Hematopoietic multipotent progenitor cell treated with erythropoietin and hydrocortisone succinate and interleukin-3 and kit ligand, for 4 days (in vitro differentiated cells): ENCODE measurements around the gene KIF20B.
A peak's percentile ranks its signal among the peaks of the same experiment; 100 is the strongest.
"Not testable (repeated sequence)": the region's sequence is repeated elsewhere in the genome, so short reads cannot be mapped to it uniquely, and the experiment has no call there.

Experiments used
- DNase-seq: peaks from one replicate; pipeline ENCODE4 v3.0.0-alpha.2; 2015

Gene KIF20B

GRCh38 chr10:89789188-89789877, 87.9 kb downstream of the KIF20B start:
- peak; percentile 49 for DNase-seq

- DNase-seq: no peak
Observed at GRCh38 chr10:89792187-89792586, 90.8 kb downstream of the KIF20B start.

DNA sequence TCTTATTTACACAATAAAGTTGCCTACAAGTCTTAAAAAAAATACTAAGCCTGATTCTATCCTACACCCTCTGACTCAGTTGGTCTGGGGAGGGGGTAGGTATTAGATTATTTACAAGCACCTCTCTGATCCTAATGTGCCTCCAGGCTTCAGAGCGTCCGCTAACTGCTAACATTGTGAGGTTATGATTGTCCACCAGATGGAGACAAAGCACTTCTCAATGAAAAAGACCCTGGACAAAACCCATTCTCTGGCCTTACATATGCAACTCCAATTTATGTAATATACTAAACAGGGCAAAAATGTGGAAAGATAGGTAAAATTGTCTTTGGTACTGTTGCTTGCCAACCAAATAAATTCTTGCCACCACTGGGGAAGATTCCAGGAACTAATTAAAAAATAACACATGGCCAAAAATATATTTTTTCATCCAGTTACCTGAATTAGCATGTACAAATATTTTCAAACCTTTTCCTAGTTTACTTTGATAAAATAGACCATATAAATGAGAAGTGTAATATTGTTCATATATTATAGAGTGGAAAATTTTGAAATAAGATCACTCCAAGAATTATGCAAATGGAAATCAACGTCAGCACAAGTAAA, 92.4 kb downstream of the KIF20B start:
- peak; percentile 87 for DNase-seq

DNA sequence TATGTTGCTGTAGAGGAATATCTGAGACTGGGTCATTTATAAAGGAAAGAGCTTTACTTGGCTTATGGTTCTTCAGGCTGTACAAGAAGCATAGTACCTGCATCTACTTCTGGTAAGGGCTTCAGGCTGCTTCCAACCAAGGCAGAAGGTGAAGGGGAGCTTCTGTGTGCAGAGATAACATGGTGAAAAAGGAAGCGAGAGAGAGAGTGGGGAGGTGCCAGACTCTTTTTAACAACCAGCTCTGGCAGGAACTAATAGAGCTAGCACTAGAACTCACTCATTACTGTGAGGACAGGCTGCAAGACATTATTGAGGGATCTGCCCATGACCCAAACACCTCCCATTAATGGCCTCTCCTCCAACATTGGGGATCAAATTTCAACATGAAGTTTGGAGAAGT, 94.5 kb downstream of the KIF20B start:
- peak; percentile 13 for DNase-seq

DNA sequence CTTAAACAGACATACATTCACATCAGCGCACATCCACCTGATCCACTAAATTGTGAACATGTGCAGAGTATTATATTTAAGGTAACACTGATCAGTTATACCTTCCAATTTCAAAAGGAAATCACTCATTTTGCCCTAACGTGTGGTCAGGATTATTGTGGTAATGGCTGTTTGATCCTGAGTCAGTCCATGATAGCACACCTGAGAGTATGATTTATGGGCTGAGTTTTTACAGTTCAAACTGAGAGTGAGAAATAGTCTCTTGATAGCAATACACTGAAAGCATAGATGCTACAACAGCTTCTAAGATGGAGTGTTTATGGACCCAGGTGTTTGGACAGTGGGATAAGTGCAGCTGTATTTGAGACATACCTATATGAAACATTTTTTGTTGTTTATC, 96.7 kb downstream of the KIF20B start:
- no peak for DNase-seq

GRCh38 chr10:89799573-89799972, 98.2 kb downstream of the KIF20B start:
- no peak for DNase-seq

- DNase-seq: no peak
Observed at GRCh38 chr10:89805599-89806013, 104.2 kb downstream of the KIF20B start.

GRCh38 chr10:89808842-89809241, 107.5 kb downstream of the KIF20B start:
- no peak for DNase-seq

DNA sequence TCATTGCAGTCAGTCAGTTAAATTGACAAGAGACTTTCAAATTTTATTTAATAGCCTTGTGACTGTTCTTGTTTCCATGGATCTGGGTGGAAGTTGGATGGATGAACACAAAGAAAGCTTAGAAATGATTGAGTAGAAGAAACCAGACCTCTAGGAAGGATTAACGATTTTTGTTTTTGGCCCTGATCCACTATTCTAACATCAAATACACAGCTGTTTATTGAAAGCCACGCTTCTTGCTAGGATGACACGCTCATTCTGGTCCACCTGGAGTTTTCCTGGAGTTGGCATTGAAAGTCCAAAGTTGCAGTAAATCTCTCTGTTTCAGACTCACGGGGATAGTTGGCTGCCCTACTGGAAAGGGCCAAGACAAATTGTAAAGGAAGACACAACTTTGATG, 108.4 kb downstream of the KIF20B start:
- DNase-seq: no peak

DNA sequence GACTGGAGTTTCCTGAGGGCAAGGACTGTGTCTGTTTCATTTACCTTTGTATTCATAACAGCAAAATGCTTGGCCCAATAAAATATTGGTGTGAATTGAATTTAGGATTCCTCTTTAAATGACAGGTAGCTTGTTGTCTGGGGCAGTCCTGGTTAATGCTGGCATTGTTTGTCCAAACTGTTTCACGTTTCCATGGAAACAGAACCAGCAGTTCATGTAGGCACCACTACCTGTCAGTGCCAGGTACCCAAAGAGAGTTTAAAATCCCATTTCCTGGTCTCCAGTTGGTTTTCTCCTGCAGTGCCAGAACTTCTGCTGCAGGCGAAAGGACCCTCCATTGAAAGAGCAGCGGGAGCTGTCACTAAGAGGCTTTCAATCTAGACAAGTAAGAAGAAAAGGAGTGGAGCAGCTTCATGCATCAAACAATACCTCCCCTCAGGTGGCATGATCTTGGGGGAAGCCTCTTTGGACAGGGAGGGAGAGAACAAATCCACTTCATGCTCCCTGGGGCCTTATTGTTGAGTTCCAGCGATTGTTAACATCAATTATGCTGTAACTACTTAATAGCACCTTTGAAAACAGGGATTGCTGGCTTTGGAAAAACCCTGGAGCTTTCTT, 109.6 kb downstream of the KIF20B start:
- no peak for DNase-seq

GRCh38 chr10:89813546-89813945, 112.2 kb downstream of the KIF20B start:
- no peak for DNase-seq

- DNase-seq: no peak
Observed at GRCh38 chr10:89814278-89814677, 112.9 kb downstream of the KIF20B start.

- DNase-seq: no peak
Observed at GRCh38 chr10:89815049-89815853, 113.9 kb downstream of the KIF20B start.

- DNase-seq: not testable (repeated sequence)
Observed at GRCh38 chr10:89819008-89819407, 117.6 kb downstream of the KIF20B start.
